Nucleus accumbens (tissue), 56 donors: ENCODE results near the gene MYH7.
"Not testable (repeated sequence)": the region's sequence is repeated elsewhere in the genome, so short reads cannot be mapped to it uniquely, and the experiment has no call there.

ENCODE experiments used
- DNase-seq, 56 donors: peaks; one replicate each; lab custom pipeline; 2025; lab: John Stamatoyannopoulos, UW

MYH7 gene

GRCh38 chr14:23432102-23432925 lies 3.1 kb downstream of the MYH7 start:
- DNase-seq, result no peak

- DNase-seq, result no peak
Measured at GRCh38 chr14:23431486-23431885, 4.0 kb downstream of the MYH7 start.

- peak in 25 of 56 donors; percentile 11 to 71 (median 40) for DNase-seq
Measured at GRCh38 chr14:23430723-23431085, 4.8 kb downstream of the MYH7 start.

- no peak for DNase-seq
Measured at GRCh38 chr14:23430016-23430722, 5.3 kb downstream of the MYH7 start.

- no peak for DNase-seq
Measured at GRCh38 chr14:23428686-23429495, 6.6 kb downstream of the MYH7 start.

- not testable (repeated sequence) for DNase-seq
Measured at GRCh38 chr14:23425798-23426197, 9.7 kb downstream of the MYH7 start.

- no peak for DNase-seq
Measured at GRCh38 chr14:23425169-23425568, 10.3 kb downstream of the MYH7 start.

GRCh38 chr14:23423657-23424056 lies 11.8 kb downstream of the MYH7 start:
- no peak for DNase-seq

- DNase-seq, result no peak
Measured at GRCh38 chr14:23421594-23421993, 13.9 kb downstream of the MYH7 start.

- DNase-seq, result not testable (repeated sequence)
Measured at GRCh38 chr14:23419646-23420045, 15.8 kb downstream of the MYH7 start.

- no peak for DNase-seq
Measured at GRCh38 chr14:23418021-23418420, 17.4 kb downstream of the MYH7 start.

- not testable (repeated sequence) for DNase-seq
Measured at GRCh38 chr14:23417269-23417668, 18.2 kb downstream of the MYH7 start.

- DNase-seq, result no peak
Measured at GRCh38 chr14:23416801-23417200, 18.7 kb downstream of the MYH7 start.

GRCh38 chr14:23415821-23416778 lies 19.4 kb downstream of the MYH7 start:
- DNase-seq, result peak in 5 of 56 donors; percentile 6 to 32 (median 13)

- DNase-seq, result no peak
Measured at GRCh38 chr14:23414906-23415820, 20.3 kb downstream of the MYH7 start.

GRCh38 chr14:23414254-23414653 lies 21.2 kb downstream of the MYH7 start:
- no peak for DNase-seq

GRCh38 chr14:23413681-23414080 lies 21.8 kb downstream of the MYH7 start:
- DNase-seq, result no peak

GRCh38 chr14:23411563-23412525 lies 23.6 kb downstream of the MYH7 start:
- no peak for DNase-seq
